Activated naive CD8-positive, alpha-beta T cell treated with anti-CD3 and anti-CD28 coated beads, Interleukin-2, amount 10 ng/mL, durations not matched to agents 7 days and 5 days (primary cell): ENCODE data around the gene CD44. TPM values are rescaled to one million over a fixed set of nuclear protein-coding genes. Genes with fewer than 3 reads are reported as not detected.
A peak's percentile ranks its signal among the peaks of the same experiment; 100 is the strongest.

ENCODE experiments used
- ATAC-seq: fragments of 150-1000 bp; cut with Tn5 transposase; one replicate; pipeline ENCODE4 v1.10.0; 2021; ENCODE audit warnings: low read depth, moderate library complexity
- POLR2A ChIA-PET: fragments of 350-600 bp; sonication (Branson Sonifier 250); formaldehyde crosslinking; loops from one replicate; lab custom pipeline; 2021; ENCODE audit warnings: antibody characterized with exemption; lab: Charles Lee
- DNase-seq: peaks from one replicate; pipeline ENCODE4 v3.0.0; 2021
- H3K27ac Mint-ChIP-seq: one replicate; pipeline ENCODE4 v1.8.0; 2022; ENCODE audit warnings: mild to moderate bottlenecking, mixed read lengths
- H3K27me3 Mint-ChIP-seq: one replicate; pipeline ENCODE4 v1.8.0; 2022; ENCODE audit warnings: mild to moderate bottlenecking, moderate library complexity, mixed read lengths
- H3K36me3 Mint-ChIP-seq: one replicate; pipeline ENCODE4 v1.8.0; 2021; ENCODE audit warnings: mild to moderate bottlenecking, mixed read lengths
- H3K4me1 Mint-ChIP-seq: one replicate; pipeline ENCODE4 v1.8.0; 2021; ENCODE audit warnings: mixed read lengths
- H3K4me3 Mint-ChIP-seq: one replicate; pipeline ENCODE4 v1.8.0; 2022; ENCODE audit warnings: mild to moderate bottlenecking, moderate library complexity, mixed read lengths
- H3K9me3 Mint-ChIP-seq: one replicate; pipeline ENCODE4 v1.8.0; 2021; ENCODE audit warnings: mixed read lengths
- total RNA-seq, 2 experiments: library from RNA; stranded (reverse); gene quantifications; one replicate each; pipeline ENCODE4 v1.2.3, GENCODE V29; 2021

CD44 gene
- total RNA-seq, 2 experiments from 2014 or later: 551 to 555 TPM

DNA sequence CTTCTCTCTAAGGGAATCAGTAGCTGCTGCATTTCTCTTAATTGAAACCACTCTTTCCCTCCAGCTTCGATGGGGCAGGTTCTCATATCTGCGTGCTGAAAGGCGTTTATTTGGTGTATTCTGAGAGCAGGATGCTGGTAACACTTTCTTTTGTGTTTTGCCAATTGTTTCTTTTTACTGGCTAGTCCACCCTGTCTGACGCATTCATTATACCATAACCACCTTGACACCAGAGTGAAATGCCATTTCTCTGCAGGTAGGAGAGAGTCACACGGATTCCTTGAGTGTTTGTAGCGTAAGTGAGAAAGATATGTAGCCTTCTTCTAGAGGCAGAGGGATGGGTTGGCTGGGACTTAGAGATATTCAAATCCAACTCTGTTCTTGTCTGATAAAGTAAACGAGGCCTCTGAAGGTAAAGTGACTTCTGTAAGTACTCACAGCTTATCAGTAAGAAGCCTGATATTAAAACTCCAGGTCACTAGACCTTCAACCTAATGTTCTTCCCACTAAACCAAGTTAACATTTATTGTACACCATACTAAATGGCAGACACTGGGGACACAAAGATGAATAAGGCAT lies 21.4 kb downstream of the CD44 start:
- POLR2A ChIA-PET: interaction anchor here (0.6 to 11.4 kb wide), 8 partner anchors 9 to 152 kb away, joined by 3 to 186 read pairs (median 5); partner anchors contain the start of gene CD44
- Mint-ChIP-seq H3K27me3 (no peaks in the 10 kb centered on the region), H3K36me3 (peaks cover 35% of the 10 kb centered on the region), H3K4me3 (peak overlapping the region; percentile 62), H3K9me3 (no peaks in the 10 kb centered on the region), H3K27ac (peak overlapping the region; percentile 83), H3K4me1 (peaks cover 89% of the 10 kb centered on the region)
- ATAC-seq: peak; percentile 57
- DNase-seq: no peak

DNA sequence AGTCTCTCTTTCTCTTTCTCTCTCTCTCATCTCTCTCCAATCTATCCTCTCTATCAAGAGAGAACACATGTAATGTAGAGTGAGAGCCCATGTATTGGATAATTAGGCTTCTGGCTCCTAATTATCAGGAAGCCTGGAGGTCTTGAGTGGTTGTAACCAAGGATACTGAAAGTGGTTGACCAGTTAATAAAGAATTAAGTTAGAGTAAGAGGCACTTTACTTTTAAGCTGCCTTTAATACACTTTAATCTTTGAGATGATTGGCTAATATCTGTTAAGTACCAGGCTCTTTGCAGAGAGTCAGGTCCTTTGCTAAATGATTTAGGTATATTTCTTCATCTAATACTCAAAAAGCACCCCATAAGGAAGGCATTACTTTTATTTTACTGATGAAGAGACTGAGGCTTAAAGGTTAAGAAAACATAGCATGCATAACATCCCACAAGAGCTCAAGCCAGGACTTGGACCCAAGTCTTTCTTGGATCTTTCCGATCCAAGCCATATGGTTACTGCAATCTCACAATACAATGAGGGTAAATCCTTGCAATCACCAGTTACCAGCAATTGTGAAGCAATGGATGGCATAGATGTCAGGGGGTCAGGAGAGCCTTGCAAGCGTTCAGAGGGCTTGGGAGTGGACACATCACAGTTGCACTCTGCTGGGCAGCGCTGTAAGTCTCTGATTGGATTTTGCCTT lies 22.1 kb downstream of the CD44 start:
- Mint-ChIP-seq H3K27ac (peak overlapping the region; percentile 83), H3K36me3 (peaks cover 31% of the 10 kb centered on the region), H3K9me3 (no peaks in the 10 kb centered on the region), H3K27me3 (no peaks in the 10 kb centered on the region), H3K4me1 (peaks cover 89% of the 10 kb centered on the region), H3K4me3 (peak overlapping the region; percentile 62)
- DNase-seq (no peak), ATAC-seq (no peak)
- POLR2A ChIA-PET: interaction anchor here (0.9 to 11.4 kb wide), 3 partner anchors 13 to 17 kb away, joined by 3 to 186 read pairs (median 57); no protein-coding TSS in a partner anchor

DNA sequence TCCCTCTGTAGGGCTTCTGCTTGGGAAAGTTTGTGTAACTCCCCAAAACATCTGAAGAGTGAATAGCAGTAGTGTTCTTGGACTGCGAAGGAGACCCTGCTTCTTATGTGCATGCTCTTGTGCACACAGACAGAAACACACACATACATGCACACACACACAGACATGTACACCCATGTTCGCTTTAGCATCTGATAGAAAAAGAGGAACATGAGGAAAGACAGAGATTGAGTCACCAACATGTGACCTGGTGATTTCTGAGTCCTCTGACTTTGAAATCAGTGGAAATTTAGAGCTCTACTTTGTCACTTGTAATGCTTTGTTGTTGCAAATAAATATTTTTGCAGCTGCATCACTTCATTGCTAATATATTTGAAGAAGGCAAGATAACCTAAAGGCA lies 23.8 kb downstream of the CD44 start:
- H3K36me3 Mint-ChIP-seq: peaks cover 32% of the 10 kb centered on the region
- no peaks in the 10 kb centered on the region for H3K9me3 Mint-ChIP-seq
- H3K27ac Mint-ChIP-seq: peak overlapping the region; percentile 97
- H3K4me3 Mint-ChIP-seq: peak overlapping the region; percentile 26
- H3K27me3 Mint-ChIP-seq: no peaks in the 10 kb centered on the region
- ATAC-seq (no peak), DNase-seq (no peak)
- POLR2A ChIA-PET: interaction anchor here (0.6 to 11.4 kb wide), 12 partner anchors 14 to 236 kb away, joined by 3 to 186 read pairs (median 4); partner anchors contain the start of gene CD44
- peaks cover 91% of the 10 kb centered on the region for H3K4me1 Mint-ChIP-seq

DNA sequence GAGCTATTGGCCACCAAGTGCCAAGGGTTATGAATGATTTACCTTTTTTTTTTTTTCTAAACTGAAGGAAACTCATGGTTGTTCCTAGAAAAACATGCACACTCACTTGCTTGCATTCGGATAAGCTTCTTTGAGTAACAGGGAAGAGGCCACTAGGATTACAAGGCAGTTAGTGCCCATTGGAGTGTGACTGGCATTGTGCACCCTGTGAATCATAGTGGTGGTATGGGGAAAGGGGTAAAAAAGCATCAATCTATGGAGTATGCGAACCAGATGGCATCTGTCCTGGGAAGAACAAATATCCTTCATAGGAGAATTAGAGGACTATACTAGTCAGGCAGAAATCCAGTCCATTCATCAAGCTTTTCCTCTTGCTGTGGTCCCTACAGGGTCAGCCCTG lies 24.2 kb downstream of the CD44 start:
- Mint-ChIP-seq H3K27ac (peak overlapping the region; percentile 97), H3K4me1 (peaks cover 91% of the 10 kb centered on the region), H3K4me3 (peak overlapping the region; percentile 81), H3K9me3 (no peaks in the 10 kb centered on the region), H3K36me3 (peaks cover 35% of the 10 kb centered on the region), H3K27me3 (no peaks in the 10 kb centered on the region)
- no peak for DNase-seq
- ATAC-seq: no peak
- POLR2A ChIA-PET: interaction anchor here (0.6 to 11.4 kb wide), 13 partner anchors 8 to 237 kb away, joined by 3 to 186 read pairs (median 3); partner anchors contain the start of gene CD44

DNA sequence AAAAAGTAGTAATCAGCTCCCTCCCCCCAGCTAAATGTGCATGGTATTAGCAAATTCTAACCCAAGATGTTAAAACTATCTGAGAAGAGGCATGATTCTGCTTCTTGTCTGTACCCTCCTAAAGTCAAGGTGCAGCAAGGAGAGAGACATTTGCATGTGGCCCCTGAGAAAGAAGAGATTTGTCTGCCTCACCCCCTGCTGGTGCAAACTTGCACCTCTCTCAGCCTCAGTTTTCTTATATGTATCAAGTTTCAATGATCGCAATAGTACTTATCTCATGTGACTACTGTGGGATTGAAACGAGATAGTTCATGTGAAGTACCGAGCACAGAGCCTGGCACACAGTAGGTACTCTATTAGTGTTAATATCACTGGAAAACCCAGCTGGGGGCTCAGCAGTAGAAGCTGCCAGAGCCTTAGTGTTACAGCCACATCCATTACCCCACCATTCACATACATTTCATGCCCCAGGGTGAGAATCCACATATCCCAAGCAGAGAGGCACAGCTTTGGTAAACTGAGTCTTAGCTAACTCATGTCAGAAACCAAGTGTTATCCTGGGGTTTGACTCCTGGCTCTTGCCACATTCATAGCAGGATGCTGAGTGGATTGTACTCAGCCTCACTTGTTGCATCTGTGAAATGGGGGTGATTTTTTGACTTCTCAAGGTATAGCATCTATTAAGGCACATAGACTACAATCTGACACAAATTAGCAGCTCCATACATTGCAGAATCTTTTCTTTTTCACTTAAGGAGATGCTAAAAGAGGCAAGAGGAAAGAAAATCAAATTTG lies 24.9 kb downstream of the CD44 start:
- DNase-seq: no peak
- peaks cover 93% of the 10 kb centered on the region for H3K4me1 Mint-ChIP-seq
- POLR2A ChIA-PET: interaction anchor here (0.9 to 11.4 kb wide), 12 partner anchors 9 to 154 kb away, joined by 3 to 186 read pairs (median 5); partner anchors contain the start of gene CD44
- H3K9me3 Mint-ChIP-seq: no peaks in the 10 kb centered on the region
- H3K27me3 Mint-ChIP-seq: no peaks in the 10 kb centered on the region
- ATAC-seq: peak; percentile 27
- peaks cover 42% of the 10 kb centered on the region for H3K36me3 Mint-ChIP-seq
- H3K27ac Mint-ChIP-seq: peak overlapping the region; percentile 97
- peak overlapping the region; percentile 81 for H3K4me3 Mint-ChIP-seq

DNA sequence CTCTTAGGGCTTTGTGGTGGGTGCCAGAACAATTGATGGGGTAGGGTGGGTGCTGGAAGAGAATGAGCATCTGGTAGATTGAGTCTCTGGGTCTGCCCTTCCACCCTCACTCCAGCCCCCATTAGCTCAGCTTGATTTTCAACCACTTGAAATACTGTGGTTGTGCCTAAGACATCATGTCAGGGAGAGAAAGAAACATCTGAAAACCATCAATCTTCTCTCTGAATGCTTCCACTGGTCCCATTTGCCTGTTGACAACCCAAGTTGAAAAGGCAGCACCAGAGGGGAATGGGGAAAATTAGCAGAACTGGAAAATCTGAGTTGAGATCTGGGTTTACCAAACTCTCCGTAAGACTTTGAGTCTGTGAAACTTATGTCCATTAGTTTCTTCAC lies 26.1 kb downstream of the CD44 start:
- no peaks in the 10 kb centered on the region for H3K9me3 Mint-ChIP-seq
- POLR2A ChIA-PET: interaction anchor here (0.7 to 11.4 kb wide), 12 partner anchors 8 to 165 kb away, joined by 3 to 186 read pairs (median 6); partner anchors contain the start of gene CD44
- peak overlapping the region; percentile 97 for H3K27ac Mint-ChIP-seq
- H3K4me3 Mint-ChIP-seq: peak overlapping the region; percentile 81
- ATAC-seq: no peak
- no peaks in the 10 kb centered on the region for H3K27me3 Mint-ChIP-seq
- peaks cover 91% of the 10 kb centered on the region for H3K4me1 Mint-ChIP-seq
- DNase-seq: no peak
- peaks cover 50% of the 10 kb centered on the region for H3K36me3 Mint-ChIP-seq

DNA sequence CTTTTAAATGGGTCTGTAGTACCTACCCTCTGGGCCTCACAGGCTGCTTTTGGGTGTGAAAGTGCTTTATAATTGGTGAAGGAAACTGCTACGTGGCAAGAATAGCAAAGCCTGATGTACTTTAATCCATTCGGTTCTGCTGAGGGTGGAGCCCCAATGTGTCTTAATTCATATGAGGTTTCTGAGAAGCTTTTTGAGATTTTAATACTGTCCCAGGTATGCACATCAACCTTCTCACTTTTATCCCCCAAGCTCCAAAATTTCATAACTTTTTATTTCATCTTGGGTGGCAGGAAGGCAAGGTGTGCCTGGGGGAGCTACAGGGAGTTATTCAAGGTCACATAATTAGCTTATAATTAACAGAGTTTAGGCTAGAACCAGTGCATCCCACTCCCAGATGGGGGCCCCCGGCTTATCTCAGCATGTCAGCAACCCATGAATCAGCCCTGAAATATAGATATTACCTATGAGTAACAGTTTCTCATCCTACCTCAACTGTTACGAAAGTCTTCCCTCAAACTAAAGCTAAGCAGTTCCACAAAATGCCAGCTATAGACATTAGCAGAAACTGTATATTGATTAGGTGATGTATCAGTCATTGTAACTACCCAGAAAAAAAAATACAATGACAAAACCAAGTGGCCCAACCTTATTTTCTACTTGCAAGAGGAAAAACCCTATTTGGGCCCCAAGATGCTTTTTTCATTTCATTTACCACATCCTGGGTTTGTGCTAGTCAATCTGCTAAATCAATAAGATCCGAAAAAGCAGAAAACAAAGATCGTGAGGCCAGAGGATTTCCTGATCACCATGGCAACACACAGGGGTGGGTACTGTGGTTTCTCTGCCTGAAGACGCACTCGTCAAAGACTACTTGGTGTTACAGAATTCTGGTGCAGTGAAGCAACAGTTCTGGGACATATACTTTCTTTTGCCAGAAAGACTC lies 26.7 kb downstream of the CD44 start:
- Mint-ChIP-seq H3K4me1 (peaks cover 88% of the 10 kb centered on the region), H3K36me3 (peaks cover 50% of the 10 kb centered on the region), H3K27me3 (no peaks in the 10 kb centered on the region), H3K4me3 (peak overlapping the region; percentile 81), H3K27ac (peak overlapping the region; percentile 97), H3K9me3 (no peaks in the 10 kb centered on the region)
- ATAC-seq (peak; percentile 68), DNase-seq (peak; percentile 79)
- POLR2A ChIA-PET: interaction anchor here (0.5 to 11.4 kb wide), 17 partner anchors 9 to 166 kb away, joined by 3 to 186 read pairs (median 4); partner anchors contain the start of gene CD44

DNA sequence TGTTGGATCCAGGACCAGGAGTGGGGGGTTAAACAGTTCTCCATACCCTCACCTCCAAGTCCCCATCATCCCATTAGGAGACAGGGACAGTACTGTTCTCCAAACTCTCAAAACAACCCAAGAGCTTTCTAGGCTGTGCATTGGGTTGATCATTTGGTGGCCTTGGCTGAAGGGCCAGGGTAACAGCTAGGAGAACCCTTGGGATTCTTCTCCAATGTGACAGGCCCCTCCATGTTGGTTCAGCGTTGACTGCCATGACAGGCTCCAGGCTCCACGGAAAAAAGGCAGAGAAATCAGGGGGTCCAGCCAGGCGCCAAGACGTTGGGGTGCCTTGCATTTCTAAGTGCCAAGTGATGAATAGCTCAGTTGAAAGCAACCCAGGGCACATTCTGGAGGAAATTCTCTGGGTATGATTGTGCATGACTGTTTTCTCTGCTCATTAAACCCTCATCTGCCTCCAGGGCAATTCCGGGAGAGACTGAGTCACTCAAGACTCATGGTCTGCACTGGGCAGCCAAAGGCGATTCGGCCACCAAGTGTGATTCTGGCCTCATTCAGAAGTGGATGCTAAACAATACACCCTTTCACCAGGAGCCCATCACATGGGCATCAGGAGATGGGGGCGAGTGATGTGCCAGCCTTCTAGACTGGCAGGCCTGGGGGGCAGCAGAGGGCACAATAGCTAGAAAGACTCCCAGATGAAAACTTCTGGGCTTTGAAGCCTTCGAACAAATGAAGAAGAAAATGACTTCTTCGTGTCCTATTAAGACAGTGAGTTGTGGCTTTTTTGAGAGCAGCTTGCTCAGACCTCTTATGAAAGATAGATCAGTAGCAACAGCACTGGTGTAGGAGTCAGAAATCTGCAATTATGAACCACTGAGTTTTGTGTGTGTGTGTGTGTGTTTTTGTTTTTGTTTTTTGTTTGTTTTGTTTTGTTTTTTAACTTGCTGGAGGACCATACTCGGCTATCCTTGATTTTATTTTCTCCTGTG lies 27.7 kb downstream of the CD44 start:
- Mint-ChIP-seq H3K4me1 (peaks cover 88% of the 10 kb centered on the region), H3K27ac (peak overlapping the region; percentile 97), H3K4me3 (peak overlapping the region; percentile 81), H3K9me3 (no peaks in the 10 kb centered on the region), H3K27me3 (no peaks in the 10 kb centered on the region), H3K36me3 (peaks cover 49% of the 10 kb centered on the region)
- DNase-seq (no peak), ATAC-seq (peak; percentile 18)
- POLR2A ChIA-PET: interaction anchor here (0.5 to 11.4 kb wide), 17 partner anchors 10 to 251 kb away, joined by 3 to 186 read pairs (median 4); partner anchors contain the start of gene CD44

DNA sequence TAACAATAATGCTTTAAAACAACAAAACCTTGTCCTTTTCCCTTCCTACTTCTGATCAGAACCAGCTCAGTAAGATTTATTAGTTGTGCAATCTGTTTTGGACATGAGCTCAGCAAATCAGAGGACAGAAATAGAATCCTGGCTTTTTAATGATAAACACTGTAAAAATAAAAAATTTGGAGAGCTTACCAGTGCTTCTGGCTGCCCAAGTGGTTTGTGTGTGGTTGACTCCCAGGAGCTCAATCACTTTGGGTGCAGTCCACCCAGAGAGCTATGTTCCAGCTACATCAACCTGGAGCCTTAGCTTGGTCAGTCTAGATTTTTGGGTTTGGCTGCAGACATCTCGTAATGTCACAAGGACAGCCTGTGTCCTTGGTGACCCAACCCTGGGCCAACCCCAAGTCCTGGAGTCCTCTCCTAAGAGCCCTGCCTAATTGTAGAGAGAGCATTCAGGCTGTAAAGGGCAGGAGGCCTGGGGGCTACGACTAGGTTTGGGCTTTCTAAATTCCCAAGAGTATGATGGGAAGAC lies 28.5 kb downstream of the CD44 start:
- Mint-ChIP-seq H3K4me1 (peaks cover 88% of the 10 kb centered on the region), H3K9me3 (no peaks in the 10 kb centered on the region), H3K4me3 (peak overlapping the region; percentile 81), H3K27ac (peak overlapping the region; percentile 97), H3K36me3 (peaks cover 49% of the 10 kb centered on the region), H3K27me3 (no peaks in the 10 kb centered on the region)
- ATAC-seq (no peak), DNase-seq (no peak)
- POLR2A ChIA-PET: interaction anchor here (1.0 to 11.4 kb wide), 7 partner anchors 9 to 252 kb away, joined by 3 to 186 read pairs (median 5); partner anchors contain the start of gene CD44

DNA sequence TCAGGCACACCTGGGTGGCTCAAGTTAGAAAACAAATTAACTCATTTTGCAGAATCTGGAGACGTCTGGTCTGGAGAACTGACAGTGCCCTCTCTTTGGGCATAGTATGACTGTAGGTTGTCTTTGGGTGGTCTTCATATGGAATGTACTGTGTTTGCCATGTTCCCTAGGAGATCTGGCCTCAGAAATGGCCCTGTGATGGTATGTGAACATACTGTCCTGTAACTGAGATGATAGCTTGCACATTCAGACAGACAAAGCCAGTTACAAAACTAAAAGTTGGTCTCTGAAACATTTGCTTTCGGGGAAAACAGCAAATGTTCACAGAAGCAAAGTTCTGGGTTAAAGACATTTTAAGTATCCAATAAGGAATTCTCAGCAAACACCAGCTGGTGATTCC lies 29.7 kb downstream of the CD44 start:
- H3K27me3 Mint-ChIP-seq: no peaks in the 10 kb centered on the region
- H3K4me1 Mint-ChIP-seq: peaks cover 88% of the 10 kb centered on the region
- POLR2A ChIA-PET: interaction anchor here (9.0 to 11.4 kb wide), 2 partner anchors 8 to 28 kb away, joined by 87 to 186 read pairs; partner anchors contain the start of gene CD44
- H3K9me3 Mint-ChIP-seq: no peaks in the 10 kb centered on the region
- DNase-seq: no peak
- peaks cover 52% of the 10 kb centered on the region for H3K36me3 Mint-ChIP-seq
- no peak for ATAC-seq
- H3K4me3 Mint-ChIP-seq: peak overlapping the region; percentile 31
- H3K27ac Mint-ChIP-seq: peak overlapping the region; percentile 97

DNA sequence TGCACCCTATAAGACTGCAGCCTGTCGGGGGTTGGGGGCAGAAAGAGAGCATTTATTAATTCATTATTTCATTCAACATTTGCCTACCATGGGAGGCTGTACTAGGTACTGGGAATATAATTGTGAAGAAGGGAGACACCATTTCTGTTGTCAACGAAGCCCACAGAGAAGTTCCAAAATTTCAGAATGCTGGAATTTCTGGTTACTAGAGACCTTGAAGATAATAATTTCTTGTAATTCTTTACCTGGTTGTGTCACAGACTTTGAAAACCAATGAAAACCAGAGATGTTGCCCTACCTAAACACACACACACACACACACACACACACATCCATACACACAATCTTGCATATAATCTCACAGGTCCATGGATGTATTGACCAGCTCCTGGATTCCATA lies 30.1 kb downstream of the CD44 start:
- Mint-ChIP-seq H3K27me3 (no peaks in the 10 kb centered on the region), H3K27ac (peak overlapping the region; percentile 97), H3K4me1 (peaks cover 88% of the 10 kb centered on the region), H3K9me3 (no peaks in the 10 kb centered on the region), H3K4me3 (peak overlapping the region; percentile 31), H3K36me3 (peaks cover 49% of the 10 kb centered on the region)
- POLR2A ChIA-PET: interaction anchor here (9.0 kb wide), 1 partner anchor 29 kb away, joined by 87 read pairs; the partner anchor contains the start of gene CD44
- DNase-seq (no peak), ATAC-seq (no peak)
